NCI-H82 treated with DMSO at 0.1 percent for 48 hours (cell line): Measurements from ENCODE around the gene FBXO38.

Source experiments
- DNase-seq: peaks from one replicate; lab custom pipeline; 2025; ENCODE audit not compliant: unreplicated experiment; lab: John Stamatoyannopoulos, UW

The FBXO38 gene

DNA sequence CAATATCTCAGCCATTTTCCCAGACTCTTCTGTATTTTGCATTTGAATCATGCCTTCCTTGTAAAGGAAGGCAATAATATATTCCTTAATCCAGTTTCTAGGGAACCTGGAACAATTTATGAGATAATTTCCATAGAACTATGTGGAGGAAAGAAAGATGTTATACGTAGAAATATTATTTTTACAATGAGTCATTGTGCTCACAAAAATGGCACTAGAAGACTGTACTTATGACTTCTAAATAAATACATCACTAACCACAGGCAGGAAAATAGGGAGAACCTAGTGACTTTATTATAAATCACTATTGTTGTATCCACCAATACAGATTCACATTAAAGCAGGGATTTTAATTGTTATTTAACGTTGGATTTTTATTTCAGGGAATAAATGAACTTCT, 87.6 kb downstream of the FBXO38 start:
- no peak for DNase-seq

DNA sequence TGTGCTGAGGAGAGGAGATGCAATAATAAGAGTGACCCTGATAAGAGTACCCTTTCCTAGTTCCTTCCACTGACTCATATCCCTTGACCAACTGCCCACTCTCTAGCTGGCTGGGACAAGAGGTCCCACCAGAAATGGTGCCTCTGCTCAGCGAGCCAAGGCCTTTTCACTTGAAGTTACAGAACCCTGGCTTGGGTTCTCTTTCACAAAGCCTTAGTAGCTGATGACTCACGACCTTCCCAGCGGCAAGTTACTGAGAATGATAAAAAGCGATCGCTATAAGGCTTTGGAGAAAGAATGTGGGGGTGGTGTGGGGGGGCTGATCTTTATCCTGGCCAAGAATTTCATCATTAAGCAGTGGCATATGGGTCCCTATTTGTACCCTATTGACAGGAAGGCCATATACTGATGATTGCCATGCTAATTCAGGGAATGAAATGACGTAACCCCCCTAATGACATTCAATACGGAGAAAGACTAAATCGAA, 90.3 kb downstream of the FBXO38 start:
- DNase-seq, result no peak

DNA sequence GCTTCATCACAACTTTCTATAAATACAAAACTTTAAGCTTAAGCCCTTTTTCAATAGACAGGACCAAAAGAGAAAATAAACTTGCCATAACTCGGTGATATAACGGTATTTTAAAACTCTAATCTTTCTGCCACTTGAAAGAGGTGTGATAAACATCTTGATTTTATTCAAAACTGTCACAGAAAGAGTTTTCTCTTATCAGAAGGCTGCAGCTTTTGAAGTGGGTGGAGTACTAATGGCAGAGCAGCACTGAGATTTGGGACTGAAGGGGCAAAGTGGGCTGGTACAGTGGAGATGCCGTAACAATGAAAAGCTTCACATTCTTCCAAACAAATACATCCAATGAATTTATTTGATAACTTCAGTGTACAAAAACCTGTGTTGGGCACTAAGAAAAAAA, 92.5 kb downstream of the FBXO38 start:
- DNase-seq, result no peak

DNA sequence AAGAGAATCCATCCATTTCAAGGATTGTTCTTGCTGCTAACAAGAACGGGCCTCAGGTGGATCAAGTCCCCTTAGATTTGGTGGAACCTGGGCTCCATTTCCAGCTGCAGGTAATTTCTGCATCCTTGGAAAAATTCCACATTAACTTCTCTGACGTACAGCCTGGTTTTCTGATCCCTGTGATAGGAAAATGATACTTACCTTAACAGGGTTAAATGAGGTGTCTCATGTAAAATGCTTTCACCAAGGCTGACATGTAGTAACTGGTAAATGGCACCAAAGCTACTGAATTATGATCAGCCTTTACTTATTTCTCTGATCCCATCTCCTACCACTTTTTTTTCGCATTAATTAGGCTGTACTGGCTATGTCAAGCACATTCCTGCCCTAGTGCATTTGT, 93.7 kb downstream of the FBXO38 start:
- DNase-seq, result no peak

DNA sequence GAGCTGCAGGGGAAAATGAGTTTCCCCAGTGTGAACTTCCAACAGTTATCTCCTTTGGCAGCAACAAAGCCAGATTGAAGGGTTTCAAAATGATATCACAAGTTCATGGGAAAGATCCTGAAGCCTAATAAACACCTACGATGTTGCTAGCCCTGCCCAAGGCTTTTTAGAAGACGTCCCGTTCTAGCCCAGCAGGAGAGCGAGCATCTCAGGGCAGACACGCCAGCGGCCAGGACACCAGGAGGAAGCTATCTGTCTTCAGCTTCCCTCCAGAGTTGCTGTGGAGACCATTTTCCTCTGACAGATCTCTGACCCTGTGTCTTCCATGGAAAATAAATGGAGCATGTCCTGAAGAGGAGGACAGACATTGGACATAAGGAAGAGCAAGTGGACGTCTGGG, 98.4 kb downstream of the FBXO38 start:
- no peak for DNase-seq

DNA sequence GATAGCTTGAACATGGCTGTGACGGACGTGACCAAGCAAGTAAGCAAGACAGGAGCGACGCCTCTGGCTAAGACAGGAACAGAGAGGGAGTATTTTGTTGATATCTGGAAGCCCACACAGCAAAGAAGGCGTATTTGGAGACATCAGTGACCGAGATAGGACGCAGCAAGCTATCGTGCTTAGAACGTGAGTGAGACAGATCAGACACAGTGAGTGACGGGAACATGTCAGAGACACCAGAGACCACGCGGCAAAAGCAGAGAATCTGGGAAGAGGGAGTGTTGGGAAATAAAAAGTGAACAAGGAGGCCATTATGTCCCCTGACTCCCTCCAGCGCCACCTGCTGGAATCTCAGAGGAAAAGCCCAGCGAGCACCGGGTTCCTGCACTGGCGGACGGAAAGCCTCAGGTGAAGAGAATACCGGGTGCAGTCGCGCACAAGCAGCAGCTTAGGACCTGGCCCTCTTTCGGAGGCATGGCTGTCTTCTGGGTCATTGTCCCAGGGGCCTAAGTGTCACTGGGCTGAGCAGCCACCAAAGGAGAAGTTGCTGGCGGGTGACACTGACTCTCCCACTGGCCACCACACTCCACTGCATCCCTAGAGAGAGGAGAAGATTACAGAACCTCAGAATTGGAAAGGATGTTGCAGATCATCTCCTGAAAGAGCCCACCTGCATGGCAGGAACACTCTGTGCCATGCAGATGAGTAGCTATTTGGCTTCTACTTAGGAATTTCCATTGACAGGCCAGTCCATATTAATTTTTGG, 99.1 kb downstream of the FBXO38 start:
- DNase-seq, result no peak

DNA sequence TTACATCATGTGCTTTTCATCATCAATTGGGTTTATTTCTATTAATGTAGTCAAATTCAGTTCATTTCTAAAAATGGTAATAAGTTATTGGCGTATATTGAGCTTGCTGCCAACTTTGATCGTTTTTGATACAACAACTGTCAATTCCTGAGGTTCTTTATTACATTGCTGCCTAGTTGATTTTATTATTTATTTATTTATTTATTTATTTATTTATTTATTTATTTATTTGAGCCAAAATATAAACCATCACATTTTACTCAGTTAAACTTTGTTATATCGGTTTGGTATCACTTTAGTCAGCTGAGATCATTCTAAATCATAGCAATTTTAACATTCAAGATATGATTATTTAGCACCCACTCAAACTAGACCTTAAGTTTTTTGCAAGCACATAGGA, 100.0 kb downstream of the FBXO38 start:
- DNase-seq, result no peak

DNA sequence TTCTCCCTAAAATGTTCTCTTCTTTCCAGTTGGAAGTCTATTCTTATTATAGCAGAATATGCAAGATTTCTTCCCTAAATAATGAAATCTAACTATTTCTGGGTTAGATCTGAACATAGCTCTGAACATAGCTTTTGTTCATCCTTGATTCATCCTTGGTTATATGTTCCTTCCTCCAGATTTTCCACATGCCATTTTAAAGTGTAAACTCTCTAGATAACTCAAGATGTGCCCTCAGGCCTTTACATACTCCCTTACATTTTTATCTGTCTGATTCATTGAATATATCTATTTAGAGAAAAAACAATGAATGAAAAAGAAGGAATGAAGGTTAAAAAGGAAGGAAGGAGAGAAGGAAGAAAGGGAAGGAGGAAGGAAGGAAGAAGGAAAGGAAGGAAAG, 100.9 kb downstream of the FBXO38 start:
- DNase-seq, result no peak

DNA sequence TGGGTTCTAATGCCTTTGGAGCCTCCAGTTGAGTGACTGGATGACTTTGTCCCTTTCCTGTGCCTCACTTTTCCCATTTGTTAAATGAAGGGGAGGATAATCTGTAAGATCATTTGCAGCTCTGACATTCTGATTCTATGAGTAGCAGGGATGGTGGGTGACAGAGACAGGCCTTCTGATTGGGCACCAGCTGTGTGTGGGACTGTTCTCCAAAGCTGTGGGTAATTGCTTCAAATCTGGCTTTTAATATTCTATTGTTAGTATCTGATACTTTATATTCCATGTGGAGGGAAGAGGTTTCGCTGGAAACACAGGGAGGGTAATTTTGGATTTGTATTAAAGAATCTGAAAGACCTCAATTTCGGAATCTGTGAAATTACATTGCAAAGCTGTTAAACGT, 102.7 kb downstream of the FBXO38 start:
- DNase-seq, result no peak

DNA sequence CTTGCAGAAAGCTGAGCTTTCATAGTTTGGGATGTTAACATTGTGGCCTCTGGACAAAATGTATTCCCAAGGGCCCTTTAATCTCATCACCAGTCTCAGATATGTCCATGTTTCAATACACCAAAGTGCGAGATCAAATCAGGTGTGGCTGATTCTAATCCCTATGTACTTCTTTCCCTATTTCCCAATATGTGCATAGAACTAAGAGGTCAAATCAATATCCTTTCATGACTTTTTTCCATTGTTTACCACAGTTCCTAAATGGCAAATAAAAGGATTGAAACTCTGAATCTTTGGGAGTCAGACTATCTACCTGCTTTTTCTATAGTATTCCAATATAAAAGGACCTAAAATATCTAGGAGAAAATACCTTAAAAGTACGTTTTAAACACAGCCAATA, 105.0 kb downstream of the FBXO38 start:
- DNase-seq, result no peak

DNA sequence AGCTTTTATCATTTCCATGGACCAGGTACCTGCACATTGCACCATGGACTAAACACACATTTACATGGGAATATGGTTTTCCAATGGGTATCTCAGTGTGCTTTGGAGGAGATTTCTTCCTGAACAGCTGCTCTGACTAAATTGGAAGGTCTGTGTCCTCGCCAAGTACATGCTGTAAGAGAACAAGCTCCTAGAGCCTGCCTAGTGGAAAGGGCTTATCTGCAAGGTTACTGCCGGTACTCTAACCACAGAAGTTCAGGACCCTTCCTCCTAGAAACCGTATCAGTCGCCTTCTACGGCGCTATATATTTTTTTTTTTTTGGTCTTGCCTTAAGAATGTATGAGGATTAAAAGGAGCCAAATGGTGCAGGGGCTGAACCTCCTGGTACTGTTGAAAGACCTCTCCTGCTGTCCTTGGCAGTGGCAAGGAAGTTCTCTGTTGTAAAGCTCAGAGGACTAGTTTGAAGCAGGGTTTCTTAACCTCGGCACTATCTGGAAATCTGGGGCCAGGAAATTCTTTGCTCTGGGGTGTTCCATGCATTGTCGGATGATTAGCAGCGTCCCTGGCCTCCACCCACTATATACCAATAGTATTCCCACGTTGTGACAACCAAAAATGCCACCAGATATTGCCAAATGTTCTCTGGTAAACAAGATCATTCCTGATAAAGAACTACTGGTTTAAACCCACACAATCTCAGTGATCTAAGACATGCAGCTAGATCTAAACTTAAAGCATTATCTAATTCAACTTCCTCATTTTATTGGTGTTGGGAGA, 107.4 kb downstream of the FBXO38 start:
- no peak for DNase-seq

DNA sequence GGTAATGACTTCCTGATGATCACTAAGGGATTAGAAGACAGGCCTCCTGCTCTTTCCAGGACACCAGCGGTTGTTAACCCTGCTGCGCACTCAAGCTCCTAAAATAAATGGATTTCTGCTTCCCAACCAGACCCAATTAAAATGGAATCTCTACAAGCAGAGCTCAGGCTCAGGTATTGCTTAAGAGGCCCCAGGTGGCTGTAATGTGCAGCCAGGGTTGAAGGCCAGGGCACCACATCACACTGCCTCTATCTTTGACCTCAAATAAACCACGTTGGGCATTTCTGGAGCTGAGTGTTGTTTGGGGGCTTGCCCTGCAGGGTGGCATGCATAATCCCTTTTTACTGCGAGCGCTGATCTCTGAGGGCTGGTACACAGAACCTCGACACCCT, 108.0 kb downstream of the FBXO38 start:
- no peak for DNase-seq

DNA sequence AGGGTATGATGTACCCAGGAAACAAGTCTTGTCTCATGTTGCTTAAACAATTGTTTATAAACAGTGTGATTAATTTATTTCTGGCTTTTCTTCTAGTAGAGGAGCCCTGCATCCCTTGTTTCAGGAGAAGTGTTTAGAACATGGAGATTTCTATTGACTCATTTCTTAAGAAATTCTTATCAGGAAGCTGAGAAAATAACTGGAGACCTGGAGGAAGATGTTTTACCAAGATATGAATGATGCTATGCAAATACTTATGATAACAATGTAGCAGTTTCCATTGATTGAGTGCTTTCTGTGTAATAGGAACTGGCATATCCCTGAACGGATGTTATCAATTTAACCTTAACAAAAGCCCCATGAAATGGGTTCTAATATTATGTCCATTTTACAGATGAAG, 108.6 kb downstream of the FBXO38 start:
- DNase-seq, result no peak
